ENCODE data around the gene RELL1. TPM values are rescaled to one million over a fixed set of nuclear protein-coding genes. Genes with fewer than 3 reads are reported as not detected.

Gene RELL1
- total RNA-seq, 2 experiments from 2014 or later = 53.5 to 62.3 TPM

DNA sequence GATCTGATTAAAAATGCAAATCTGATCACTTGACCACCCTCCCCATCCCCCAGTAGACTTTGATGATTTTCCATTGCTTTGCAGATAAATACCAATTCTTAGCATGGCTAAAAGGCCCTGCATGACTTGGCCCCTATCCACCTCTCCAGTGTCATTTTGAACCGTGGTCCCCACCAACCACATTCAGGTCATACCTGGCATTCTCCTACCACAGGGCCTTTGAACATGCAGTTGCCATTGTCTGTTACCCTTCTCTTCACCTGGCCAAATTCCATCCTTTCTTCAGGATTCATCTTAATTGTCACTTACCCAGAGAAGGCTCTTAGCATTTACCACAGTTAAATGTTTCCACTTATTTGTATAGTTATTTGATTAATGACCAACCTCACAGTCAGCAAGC is 36.9 kb upstream of the RELL1 start:
- Histone ChIP-seq H3K4me3 (ENCODE audit: low read depth, low read length, poor library complexity, severe bottlenecking) (no peak overlapping the region), H3K4me2 (ENCODE audit: low read length) (no peak overlapping the region), H3K36me3 (ENCODE audit: insufficient read depth, low read length) (no peaks in the 10 kb centered on the region), H3K9me2 (ENCODE audit: insufficient read depth, low read length) (no peaks in the 10 kb centered on the region), H3K27ac (ENCODE audit: low read depth, low read length, poor library complexity, severe bottlenecking) (no peak overlapping the region), H4K20me1 (ENCODE audit: insufficient read depth, low read length) (no peaks in the 10 kb centered on the region), H3K4me1 (ENCODE audit: insufficient read depth, low read length, poor library complexity, severe bottlenecking) (peaks cover 3% of the 10 kb centered on the region), H3K79me2 (ENCODE audit: insufficient read depth, low read depth, low read length) (no peaks in the 10 kb centered on the region), H2AFZ (ENCODE audit: low read length) (no peak overlapping the region), H3K9me3 (ENCODE audit: low read length) (no peaks in the 10 kb centered on the region)
- no TSS peak for BruUV-seq (replicated peaks)
- no peak for TF ChIP-seq CTCF (conservative IDR thresholded peaks at IDR 0.05; ENCODE audit: low read length)
- TF ChIP-seq EZH2phosphoT487 (IDR thresholded peaks at IDR 0.05; ENCODE audit: borderline replicate concordance, low read depth, low read length) = no peak
- CTCF ChIA-PET (ENCODE audit: unreplicated experiment) = no interaction called here
- POLR2A ChIA-PET = no interaction called here
- no peak for DNase-seq (ENCODE audit: low spot score)
- intact Hi-C loops (cut with micrococcal nuclease; ENCODE audit: unreplicated experiment) = no loop called here

GRCh38 chr4:37721995-37722638 is 35.9 kb upstream of the RELL1 start:
- TF ChIP-seq EZH2phosphoT487 (IDR thresholded peaks at IDR 0.05; ENCODE audit: borderline replicate concordance, low read depth, low read length) = no peak
- POLR2A ChIA-PET = no interaction called here
- Histone ChIP-seq H3K36me3 (ENCODE audit: insufficient read depth, low read length) (no peaks in the 10 kb centered on the region), H3K9me3 (ENCODE audit: low read length) (no peaks in the 10 kb centered on the region), H3K4me1 (ENCODE audit: insufficient read depth, low read length, poor library complexity, severe bottlenecking) (no peaks in the 10 kb centered on the region), H3K4me2 (ENCODE audit: low read length) (no peak overlapping the region), H3K79me2 (ENCODE audit: insufficient read depth, low read depth, low read length) (no peaks in the 10 kb centered on the region), H4K20me1 (ENCODE audit: insufficient read depth, low read length) (no peaks in the 10 kb centered on the region), H3K9me2 (ENCODE audit: insufficient read depth, low read length) (no peaks in the 10 kb centered on the region), H3K27ac (ENCODE audit: low read depth, low read length, poor library complexity, severe bottlenecking) (no peak overlapping the region), H2AFZ (ENCODE audit: low read length) (no peak overlapping the region), H3K4me3 (ENCODE audit: low read depth, low read length, poor library complexity, severe bottlenecking) (no peak overlapping the region)
- DNase-seq (ENCODE audit: low spot score) = no peak
- CTCF ChIA-PET (ENCODE audit: unreplicated experiment) = interaction anchor here (1.0 kb wide), 1 partner anchor 296 kb away, joined by 3 read pairs; no protein-coding TSS in a partner anchor
- BruUV-seq (replicated peaks) = no TSS peak
- intact Hi-C loops (cut with micrococcal nuclease; ENCODE audit: unreplicated experiment) = no loop called here

- ChIA-PET POLR2A (interaction anchor here (0.7 kb wide), 1 partner anchor 30 kb away, joined by 4 read pairs; no protein-coding TSS in a partner anchor), CTCF (ENCODE audit: unreplicated experiment) (no interaction called here)
- no peak overlapping the region for H3K27ac ChIP-seq (ENCODE audit: low read depth, low read length, poor library complexity, severe bottlenecking)
- no peak for DNase-seq (ENCODE audit: low spot score)
- intact Hi-C loops (cut with micrococcal nuclease; ENCODE audit: unreplicated experiment) = no loop called here
- H3K4me1 ChIP-seq (ENCODE audit: insufficient read depth, low read length, poor library complexity, severe bottlenecking) = no peaks in the 10 kb centered on the region
- H3K79me2 ChIP-seq (ENCODE audit: insufficient read depth, low read depth, low read length) = no peaks in the 10 kb centered on the region
- no peaks in the 10 kb centered on the region for H3K9me3 ChIP-seq (ENCODE audit: low read length)
- H3K4me2 ChIP-seq (ENCODE audit: low read length) = no peak overlapping the region
- no peaks in the 10 kb centered on the region for H3K9me2 ChIP-seq (ENCODE audit: insufficient read depth, low read length)
- H3K4me3 ChIP-seq (ENCODE audit: low read depth, low read length, poor library complexity, severe bottlenecking) = no peak overlapping the region
- no peak overlapping the region for H2AFZ ChIP-seq (ENCODE audit: low read length)
- TF ChIP-seq CTCF (conservative IDR thresholded peaks at IDR 0.05; ENCODE audit: low read length) (no peak), EZH2phosphoT487 (IDR thresholded peaks at IDR 0.05; ENCODE audit: borderline replicate concordance, low read depth, low read length) (no peak)
- BruUV-seq (replicated peaks) = no TSS peak
- H4K20me1 ChIP-seq (ENCODE audit: insufficient read depth, low read length) = no peaks in the 10 kb centered on the region
- H3K36me3 ChIP-seq (ENCODE audit: insufficient read depth, low read length) = no peaks in the 10 kb centered on the region
Observed at GRCh38 chr4:37719021-37719420, 32.8 kb upstream of the RELL1 start.
